PFSK-1 (cell line): Measurements from ENCODE around the gene PCED1B.

ENCODE experiments used
- FOXP2 ChIP-seq: optimal IDR thresholded peaks from 2 replicates; pipeline ENCODE3; 2011; ENCODE audit warnings: borderline replicate concordance, control low read depth, inconsistent platforms; ENCODE audit not compliant: insufficient read depth; ENCODE audit errors: extremely low read length, extremely low read depth
- POLR2AphosphoS5 ChIP-seq: IDR thresholded peaks from 2 replicates; pipeline ENCODE4 v1.6.1; 2012; ENCODE audit warnings: low read depth, mild to moderate bottlenecking, control low read depth, low read length, moderate library complexity
- REST ChIP-seq, 2 experiments: IDR thresholded peaks; 2 replicates each; pipeline versions ENCODE4 v1.6.1 to v1.8.0; 2011 to 2012; ENCODE audit warnings: low read depth in 2 of 2, low read length in 2 of 2, control low read depth in 1 of 2, inconsistent platforms in 1 of 2, mild to moderate bottlenecking in 1 of 2, moderate library complexity in 1 of 2; ENCODE audit not compliant: insufficient read depth in 1 of 2
- SIN3A ChIP-seq: IDR thresholded peaks from 2 replicates; pipeline ENCODE4 v1.6.1; 2012; ENCODE audit warnings: mild to moderate bottlenecking, low read length, moderate library complexity, borderline replicate concordance; ENCODE audit not compliant: insufficient read depth
- TAF1 ChIP-seq: IDR thresholded peaks from 2 replicates; pipeline ENCODE4 v1.6.1; 2012; ENCODE audit warnings: low read length, control low read depth, borderline replicate concordance; ENCODE audit not compliant: insufficient read depth

Gene PCED1B

GRCh38 chr12:47034661-47035060 lies 44.8 kb upstream of the PCED1B start:
- TF ChIP-seq SIN3A (no peak), POLR2AphosphoS5 (no peak), TAF1 (no peak), FOXP2 (no peak), REST (IDR thresholded peaks at IDR 0.05; ENCODE audit: insufficient read depth in 1 of 2, low read depth in 2 of 2, low read length in 2 of 2) (no peak)

- TF ChIP-seq SIN3A (no peak), TAF1 (no peak)
Observed at GRCh38 chr12:47035484-47035883, 43.9 kb upstream of the PCED1B start.

GRCh38 chr12:47038270-47038748 lies 41.1 kb upstream of the PCED1B start:
- TF ChIP-seq TAF1 (no peak), REST (IDR thresholded peaks at IDR 0.05; ENCODE audit: insufficient read depth in 1 of 2, low read depth in 2 of 2, low read length in 2 of 2) (no peak), SIN3A (no peak), POLR2AphosphoS5 (no peak), FOXP2 (no peak)

GRCh38 chr12:47039079-47039478 lies 40.3 kb upstream of the PCED1B start:
- no peak for TF ChIP-seq FOXP2
- TF ChIP-seq SIN3A, result no peak
- TF ChIP-seq REST (IDR thresholded peaks at IDR 0.05; ENCODE audit: insufficient read depth in 1 of 2, low read depth in 2 of 2, low read length in 2 of 2), result no peak
- TF ChIP-seq POLR2AphosphoS5, result no peak
- no peak for TF ChIP-seq TAF1

GRCh38 chr12:47039756-47040155 lies 39.7 kb upstream of the PCED1B start:
- TF ChIP-seq POLR2AphosphoS5 (no peak), SIN3A (no peak), REST (IDR thresholded peaks at IDR 0.05; ENCODE audit: insufficient read depth in 1 of 2, low read depth in 2 of 2, low read length in 2 of 2) (no peak), FOXP2 (no peak)
